ENCODE measurements around the gene C1orf21.

GRCh38 chr1:184492536-184492935 is 105.7 kb downstream of the C1orf21 start:
- TF ChIP-seq CTCF (conservative IDR thresholded peaks at IDR 0.05; ENCODE audit: low read length) (no peak), EZH2phosphoT487 (IDR thresholded peaks at IDR 0.05; ENCODE audit: borderline replicate concordance) (no peak)
